ENCODE data around the gene TCP10L.

GRCh38 chr21:32549886-32550285, 35.4 kb downstream of the TCP10L start:
- TF ChIP-seq CTCF (IDR thresholded peaks at IDR 0.05), result no peak
- TF ChIP-seq POLR2A (IDR thresholded peaks at IDR 0.05), result no peak
